ENCODE results near the gene KLHL2.

GRCh38 chr4:165368114-165368513 lies 160.8 kb downstream of the KLHL2 start:
- TF ChIP-seq ZNF717 (CRISPR knock-in tag; IDR thresholded peaks at IDR 0.05) (no peak), GABPA (tag; conservative IDR thresholded peaks at IDR 0.05; ENCODE audit: low read depth) (no peak), TAF1 (IDR thresholded peaks at IDR 0.05; ENCODE audit: control insufficient read depth, extremely low read depth, insufficient read depth, low read length, severe bottlenecking) (no peak), GABPB1 (CRISPR knock-in tag; IDR thresholded peaks at IDR 0.05) (no peak), HINFP (tag; conservative IDR thresholded peaks at IDR 0.05; ENCODE audit: low read depth) (no peak), RFX5 (IDR thresholded peaks at IDR 0.05; ENCODE audit: low read depth, low read length) (no peak), ZBTB43 (CRISPR knock-in tag; IDR thresholded peaks at IDR 0.05) (no peak), BMI1 (IDR thresholded peaks at IDR 0.05; ENCODE audit: low read length) (no peak), FOSL1 (tag; conservative IDR thresholded peaks at IDR 0.05) (no peak), CEBPB (tag; IDR thresholded peaks at IDR 0.05) (no peak), NFE2L1 (tag; IDR thresholded peaks at IDR 0.05; ENCODE audit: borderline replicate concordance, low read depth) (no peak)
